H1 (cell line): Measurements from ENCODE around the gene BNIP1. TPM values are rescaled to one million over a fixed set of nuclear protein-coding genes. Genes with fewer than 3 reads are reported as not detected.

Source experiments
- BRCA1 ChIP-seq: IDR thresholded peaks from 2 replicates; pipeline ENCODE4 v1.6.1; 2012; ENCODE audit warnings: low read depth, low read length, improper control_type of control experiment
- CTBP2 ChIP-seq: IDR thresholded peaks from 2 replicates; pipeline ENCODE4 v1.7.0; 2011; ENCODE audit warnings: borderline replicate concordance, mild to moderate bottlenecking, moderate library complexity, mixed read lengths, low read length; ENCODE audit not compliant: insufficient read depth, insufficient read length
- HDAC2 ChIP-seq, 2 experiments: fragments of 300-600 bp in 1 of 2; sonication (generic) in 1 of 2; IDR thresholded peaks; 2 replicates each; pipeline ENCODE4 v1.6.1; 2011 to 2012; ENCODE audit warnings: low read depth in 2 of 2, low read length in 2 of 2, mild to moderate bottlenecking in 2 of 2, moderate library complexity in 2 of 2, borderline replicate concordance in 1 of 2, inconsistent platforms in 1 of 2
- ZNF274 ChIP-seq: IDR thresholded peaks from 2 replicates; pipeline ENCODE4 v1.7.0; 2012; ENCODE audit warnings: low read length, borderline replicate concordance; ENCODE audit errors: extremely low read depth
- polyA plus RNA-seq, 7 experiments: library from polyadenylated mRNA; depleted of rRNA in 3 of 7; stranded (reverse) in 5 of 7; unstranded in 2 of 7; fragments of >200 nt in 5 of 7; fragments of 200-250 nt in 2 of 7; gene quantifications; 1 replicate in 5 of 7; 2 replicates in 1 of 7; 4 replicates in 1 of 7; pipeline versions ENCODE4 v1.2.1 to v1.2.3, GENCODE V29; 2011 to 2013; ENCODE audit warnings: missing spikeins in 2 of 7, mixed read lengths in 2 of 7
- total RNA-seq: library from RNA; stranded (reverse); fragmentation: NEBNext Ultra II Directional; extraction: Animal tissue kit (Norgen Biotek cat#: 25700); gene quantifications from 2 replicates; pipeline ENCODE4 v1.2.1, GENCODE V29; 2021

The BNIP1 gene
- total and polyA plus RNA-seq, 2 of the 8 experiments (the other 6 are each of a cell fraction or from before 2014, with no cell fraction given) = 13.5 to 14.7 TPM

GRCh38 chr5:173099461-173099860, 44.9 kb upstream of the BNIP1 start (continued):
- TF ChIP-seq ZNF274 = no peak
- no peak for TF ChIP-seq CTBP2
- no peak for TF ChIP-seq HDAC2 (IDR thresholded peaks at IDR 0.05; ENCODE audit: borderline replicate concordance in 1 of 2, low read depth in 2 of 2, low read length in 2 of 2)
- no peak for TF ChIP-seq BRCA1
